ENCODE results near the gene FGD5. TPM values are rescaled to one million over a fixed set of nuclear protein-coding genes. Genes with fewer than 3 reads are reported as not detected.

The FGD5 gene
- total RNA-seq, 4 donors from 2014 or later, result 0.80 to 12.0 (median 3.9) TPM

- DNase-seq, result no peak
- 50 to 69% methylated on average over 1 of the region's 1 CpG for WGBS, 2 donors
- Histone ChIP-seq H3K4me1 (peaks cover 0 to under 1% (median 0%) of the 10 kb centered on the region in 3 donors), H3K27ac (no peak overlapping the region), H3K27me3 (no peaks in the 10 kb centered on the region), H3K4me3 (no peak overlapping the region), H3K36me3 (peaks cover 0 to 20% (median 0%) of the 10 kb centered on the region in 3 donors), H3K9me3 (no peaks in the 10 kb centered on the region)
- intact Hi-C loops (cut with DNase I), result no loop called here
- TF ChIP-seq POLR2A (IDR thresholded peaks at IDR 0.05), result no peak
- no peak for TF ChIP-seq CTCF (IDR thresholded peaks at IDR 0.05)
Observed at GRCh38 chr3:14926592-14926991, 107.8 kb downstream of the FGD5 start.

GRCh38 chr3:14927308-14927707, 108.5 kb downstream of the FGD5 start:
- H3K9me3 ChIP-seq, result no peaks in the 10 kb centered on the region
- no peaks in the 10 kb centered on the region for H3K4me1 ChIP-seq
- H3K36me3 ChIP-seq, result peaks cover 0 to 15% (median 0%) of the 10 kb centered on the region in 3 donors
- H3K27ac ChIP-seq, result no peak overlapping the region
- TF ChIP-seq CTCF (IDR thresholded peaks at IDR 0.05), result no peak
- WGBS, 2 donors, result 89 to 95% methylated on average over 5 of the region's 5 CpGs
- intact Hi-C loops (cut with DNase I), result no loop called here
- DNase-seq, result no peak
- H3K27me3 ChIP-seq, result no peaks in the 10 kb centered on the region
- H3K4me3 ChIP-seq, result no peak overlapping the region

GRCh38 chr3:14929310-14930074, 110.7 kb downstream of the FGD5 start:
- 67 to 70% methylated on average over 2 of the region's 2 CpGs for WGBS, 2 donors
- no peak overlapping the region for H3K27ac ChIP-seq
- no peak for DNase-seq
- H3K4me3 ChIP-seq, result no peak overlapping the region
- H3K4me1 ChIP-seq, result no peaks in the 10 kb centered on the region
- no peaks in the 10 kb centered on the region for H3K9me3 ChIP-seq
- intact Hi-C loops (cut with DNase I), result no loop called here
- H3K27me3 ChIP-seq, result no peaks in the 10 kb centered on the region
- H3K36me3 ChIP-seq, result peaks cover 0 to 8% (median 0%) of the 10 kb centered on the region in 3 donors
- no peak for TF ChIP-seq POLR2A (IDR thresholded peaks at IDR 0.05)
- no peak for TF ChIP-seq CTCF (IDR thresholded peaks at IDR 0.05)

- Histone ChIP-seq H3K27ac (no peak overlapping the region), H3K9me3 (no peaks in the 10 kb centered on the region), H3K27me3 (no peaks in the 10 kb centered on the region), H3K36me3 (peaks cover 0 to 13% (median 0%) of the 10 kb centered on the region in 3 donors), H3K4me3 (no peak overlapping the region), H3K4me1 (no peaks in the 10 kb centered on the region)
- no peak for DNase-seq
- WGBS, 2 donors, result 67 to 75% methylated on average over 7 of the region's 7 CpGs
- intact Hi-C loops (cut with DNase I), result no loop called here
- TF ChIP-seq POLR2A (IDR thresholded peaks at IDR 0.05), result no peak
- no peak for TF ChIP-seq CTCF (IDR thresholded peaks at IDR 0.05)
Observed at GRCh38 chr3:14933820-14934425, 115.2 kb downstream of the FGD5 start.

- Histone ChIP-seq H3K27me3 (no peaks in the 10 kb centered on the region), H3K36me3 (peaks cover 0 to 13% (median 0%) of the 10 kb centered on the region in 3 donors), H3K9me3 (no peaks in the 10 kb centered on the region), H3K27ac (no peak overlapping the region), H3K4me3 (no peak overlapping the region), H3K4me1 (no peaks in the 10 kb centered on the region)
- DNase-seq, result no peak
- WGBS, 2 donors, result 88 to 89% methylated on average over 4 to 6 of the region's 6 CpGs
- intact Hi-C loops (cut with DNase I), result no loop called here
- TF ChIP-seq POLR2A (IDR thresholded peaks at IDR 0.05), result no peak
- no peak for TF ChIP-seq CTCF (IDR thresholded peaks at IDR 0.05)
Observed at GRCh38 chr3:14935592-14936345, 117.0 kb downstream of the FGD5 start.

Measured in esophagus squamous epithelium (tissue), 5 donors.